ENCODE measurements around the gene KLK8. TPM values are rescaled to one million over a fixed set of nuclear protein-coding genes. Genes with fewer than 3 reads are reported as not detected.

Gene KLK8
- total RNA-seq, 1 donor from 2014 or later: not detected

GRCh38 chr19:51029718-51030117 lies 28.3 kb upstream of the KLK8 start:
- intact Hi-C loops (cut with micrococcal nuclease): no loop called here
- TF ChIP-seq CTCF (IDR thresholded peaks at IDR 0.05; ENCODE audit: borderline replicate concordance): no peak

GRCh38 chr19:51027873-51028272 lies 26.5 kb upstream of the KLK8 start:
- DNase-seq: no peak
- peaks cover 95% of the 10 kb centered on the region for H3K27me3 ChIP-seq (ENCODE audit: low read depth)
- intact Hi-C loops (cut with micrococcal nuclease): no loop called here
- TF ChIP-seq CTCF (IDR thresholded peaks at IDR 0.05; ENCODE audit: borderline replicate concordance): no peak
- no peak overlapping the region for H3K4me3 ChIP-seq
- no peaks in the 10 kb centered on the region for H3K36me3 ChIP-seq
- H3K9me3 ChIP-seq (replicated peaks): no peaks in the 10 kb centered on the region
- no peak overlapping the region for H3K27ac ChIP-seq (replicated peaks)
- no peaks in the 10 kb centered on the region for H3K4me1 ChIP-seq

More at GRCh38 chr19:51029718-51030117, 28.3 kb upstream of the KLK8 start:
- Histone ChIP-seq H3K4me1 (no peaks in the 10 kb centered on the region), H3K9me3 (replicated peaks) (no peaks in the 10 kb centered on the region), H3K36me3 (no peaks in the 10 kb centered on the region), H3K27me3 (ENCODE audit: low read depth) (peaks cover 95% of the 10 kb centered on the region), H3K4me3 (no peak overlapping the region), H3K27ac (replicated peaks) (no peak overlapping the region)
- no peak for DNase-seq

GRCh38 chr19:51027126-51027806 lies 25.9 kb upstream of the KLK8 start:
- Histone ChIP-seq H3K36me3 (no peaks in the 10 kb centered on the region), H3K27me3 (ENCODE audit: low read depth) (peaks cover 95% of the 10 kb centered on the region), H3K4me1 (no peaks in the 10 kb centered on the region), H3K9me3 (replicated peaks) (no peaks in the 10 kb centered on the region), H3K27ac (replicated peaks) (no peak overlapping the region), H3K4me3 (no peak overlapping the region)
- intact Hi-C loops (cut with micrococcal nuclease): no loop called here
- DNase-seq: no peak
- TF ChIP-seq CTCF (IDR thresholded peaks at IDR 0.05; ENCODE audit: borderline replicate concordance): no peak

GRCh38 chr19:51026554-51026831 lies 25.1 kb upstream of the KLK8 start, which contains the start of gene KLK11:
Gene KLK11 (minus strand): TSS chr19:51026616. CDS start chr19:51025631, 985 bp downstream.
- H3K27ac ChIP-seq (replicated peaks): no peak within 1 kb of the TSS
- no peak for TF ChIP-seq CTCF (IDR thresholded peaks at IDR 0.05; ENCODE audit: borderline replicate concordance)

GRCh38 chr19:51025809-51026553 lies 24.6 kb upstream of the KLK8 start:
- H3K4me1 ChIP-seq: peaks cover 3% of the 10 kb centered on the region
- no peak for DNase-seq
- intact Hi-C loops (cut with micrococcal nuclease): no loop called here
- H3K27me3 ChIP-seq (ENCODE audit: low read depth): peaks cover 93% of the 10 kb centered on the region
- H3K9me3 ChIP-seq (replicated peaks): no peaks in the 10 kb centered on the region
- no peaks in the 10 kb centered on the region for H3K36me3 ChIP-seq
- H3K27ac ChIP-seq (replicated peaks): no peak overlapping the region
- TF ChIP-seq CTCF (IDR thresholded peaks at IDR 0.05; ENCODE audit: borderline replicate concordance): no peak
- H3K4me3 ChIP-seq: no peak overlapping the region

More at GRCh38 chr19:51026554-51026831, 25.1 kb upstream of the KLK8 start, which contains the start of gene KLK11:
- no peak for DNase-seq
- intact Hi-C loops (cut with micrococcal nuclease): no loop called here
- Histone ChIP-seq H3K4me1 (no peaks in the 10 kb centered on the region), H3K27me3 (ENCODE audit: low read depth) (peaks cover 98% of the 10 kb centered on the region), H3K9me3 (replicated peaks) (no peaks in the 10 kb centered on the region), H3K36me3 (no peaks in the 10 kb centered on the region), H3K4me3 (no peak within 1 kb of the TSS)
